K562 (cell line): ENCODE measurements around the gene ABCD4. TPM values are rescaled to one million over a fixed set of nuclear protein-coding genes. Genes with fewer than 3 reads are reported as not detected.

Experiments
- ATAC-seq: fragments of 200-7000 bp; cut with Tn5 transposase; 3 replicates; pipeline ENCODE4 v1.9.1; 2020; ENCODE audit warnings: moderate library complexity
- BruUV-seq: library from RNA; stranded (reverse); fragments of 400-500 nt; replicated peaks from 2 replicates; lab custom pipeline; 2021; lab: Mats Ljungman, UMichigan
- CTCF ChIA-PET: fragments of 300-600 bp; formaldehyde crosslinking; extraction: SDS; loops from one replicate; lab custom pipeline; 2021; ENCODE audit warnings: low intra/inter-chr PET ratio; lab: Yijun Ruan, JAX
- POLR2A ChIA-PET: fragments of 300-600, 350-650 bp; sonication (Branson Sonifier 250); formaldehyde crosslinking; extraction: SDS; loops from one replicate; lab custom pipeline; 2021; ENCODE audit warnings: antibody characterized with exemption, inconsistent platforms; lab: Yijun Ruan, JAX
- DNase-seq, 4 experiments: peaks; one replicate each; pipeline versions ENCODE4 v3.0.0 to v3.0.0-alpha.2; 2011 to 2018; ENCODE audit warnings: low spot score in 3 of 4, mixed read lengths in 3 of 4; ENCODE audit errors: extremely low read depth in 1 of 4
- FAIRE-seq: peaks from 2 replicates; lab custom pipeline; 2011; peaks lifted over from hg19 to GRCh38; lab: Jason Lieb, UNC
- H2AFZ ChIP-seq: 2 replicates; pipeline ENCODE4 v1.6.0; 2011; ENCODE audit warnings: low read depth, low read length, control low read depth, inconsistent platforms
- H3K27ac ChIP-seq: fragments of 200-600 bp; 3 replicates; pipeline ENCODE4 v1.8.0; 2011; ENCODE audit warnings: low read depth, mild to moderate bottlenecking, control low read depth, inconsistent platforms, low read length, moderate library complexity, mixed read lengths; ENCODE audit errors: extremely low read depth
- H3K27me3 ChIP-seq, 2 experiments: fragments of 300-600 bp in 1 of 2; 2 replicates in 1 of 2; 3 replicates in 1 of 2; pipeline versions ENCODE4 v1.6.0 to v1.8.0; 2011; ENCODE audit warnings: inconsistent platforms in 2 of 2, low read length in 2 of 2, mild to moderate bottlenecking in 1 of 2, mixed read lengths in 1 of 2, moderate library complexity in 1 of 2; ENCODE audit not compliant: control insufficient read depth in 2 of 2, insufficient read depth in 2 of 2
- H3K36me3 ChIP-seq: fragments of 300-600 bp; 3 replicates; pipeline ENCODE4 v1.8.0; 2011; ENCODE audit warnings: mild to moderate bottlenecking, low read length, inconsistent platforms; ENCODE audit not compliant: control insufficient read depth, insufficient read depth
- H3K4me1 ChIP-seq, 2 experiments: fragments of 200-600 bp in 1 of 2; replicated peaks in 1 of 2; 2 replicates in 1 of 2; 3 replicates in 1 of 2; pipeline versions ENCODE4 v1.5.1 to v1.8.0; 2011; ENCODE audit warnings: inconsistent platforms in 2 of 2, low read length in 2 of 2, mild to moderate bottlenecking in 1 of 2, mixed read lengths in 1 of 2, moderate library complexity in 1 of 2; ENCODE audit not compliant: control insufficient read depth in 2 of 2, insufficient read depth in 2 of 2
- H3K4me2 ChIP-seq: 2 replicates; pipeline ENCODE4 v1.6.1; 2011; ENCODE audit warnings: low read length, control low read depth, inconsistent platforms, mixed read lengths; ENCODE audit not compliant: insufficient read depth
- H3K4me3 ChIP-seq: fragments of 200-600 bp; sonication (generic), shearing (Covaris generic); 2 replicates; pipeline ENCODE4 v1.5.1; 2016; ENCODE audit warnings: control low read depth, inconsistent platforms
- H3K79me2 ChIP-seq: fragments of 200-600 bp; 3 replicates; pipeline ENCODE4 v1.8.0; 2011; ENCODE audit warnings: low read length, inconsistent platforms; ENCODE audit not compliant: control insufficient read depth, insufficient read depth
- H3K9ac ChIP-seq, 2 experiments: 2 replicates each; pipeline versions ENCODE4 v1.6.0 to v1.6.1; 2011; ENCODE audit warnings: low read depth in 2 of 2, low read length in 2 of 2, control low read depth in 1 of 2, inconsistent platforms in 1 of 2, mild to moderate bottlenecking in 1 of 2, mixed read lengths in 1 of 2; ENCODE audit not compliant: insufficient read depth in 1 of 2
- H3K9me1 ChIP-seq: one replicate; pipeline ENCODE4 v1.6.0; 2011; ENCODE audit warnings: inconsistent platforms, mild to moderate bottlenecking, low read length, moderate library complexity; ENCODE audit not compliant: control insufficient read depth, insufficient read depth
- H3K9me3 ChIP-seq: replicated peaks from 2 replicates; pipeline ENCODE4 v1.5.1; 2011; ENCODE audit warnings: low read depth, low read length, inconsistent platforms; ENCODE audit not compliant: control insufficient read depth, insufficient read depth
- H4K20me1 ChIP-seq: replicated peaks from 2 replicates; pipeline ENCODE4 v1.6.1; 2011; ENCODE audit warnings: low read length, inconsistent platforms, mixed read lengths; ENCODE audit not compliant: control insufficient read depth, insufficient read depth
- CBFA2T2 ChIP-seq: fragments of 450-650 bp; conservative IDR thresholded peaks from 2 replicates; pipeline ENCODE4 v1.6.1; 2017; ENCODE audit warnings: mild to moderate bottlenecking
- DPF2 ChIP-seq: fragments of 450-650 bp; IDR thresholded peaks from 2 replicates; pipeline ENCODE4 v1.6.1; 2016
- MCM2 ChIP-seq: fragments of 450-650 bp; IDR thresholded peaks from 2 replicates; pipeline ENCODE4 v1.6.1; 2017; ENCODE audit warnings: low read depth, mild to moderate bottlenecking
- NFRKB ChIP-seq: fragments of 450-650 bp; IDR thresholded peaks from 2 replicates; pipeline ENCODE4 v1.6.1; 2016; ENCODE audit warnings: low read depth
- RB1 ChIP-seq: fragments of 450-650 bp; IDR thresholded peaks from 2 replicates; pipeline ENCODE4 v1.6.1; 2017; ENCODE audit warnings: low read depth, mild to moderate bottlenecking
- RBM39 ChIP-seq: fragments of 200-400 bp; formaldehyde crosslinking; optimal IDR thresholded peaks from 2 replicates; pipeline ENCODE3; 2018; ENCODE audit warnings: low read depth, low read length
- ZNF436 ChIP-seq: fragments of 250-450, 450-650 bp; sonication (Bioruptor Pico); formaldehyde crosslinking; IDR thresholded peaks from 2 replicates; pipeline ENCODE4 v1.7.0; 2020; ENCODE audit warnings: mild to moderate bottlenecking
- WGBS: fragments of 100-300 bp; shearing (Covaris generic); methylation state at CpG from one replicate; pipeline ENCODE4 v1.1.6; 2016; ENCODE audit warnings: low coverage, mixed read lengths; ENCODE audit not compliant: insufficient coverage; ENCODE audit errors: missing lambda C conversion rate; 5-methylcytosine and 5-hydroxymethylcytosine counted together
- in situ Hi-C: fragments of 300-500 bp; cut with MboI; formaldehyde crosslinking; loops from 4 replicates; pipeline ENCODE4 v1.15.0; 2018; ENCODE audit warnings: inconsistent platforms, mixed read lengths
- intact Hi-C: fragments of 100-400 bp; cut with micrococcal nuclease; formaldehyde crosslinking; loops from 2 replicates; pipeline ENCODE4 v1.14.2; 2022
- polyA plus RNA-seq, 8 experiments: library from polyadenylated mRNA; depleted of rRNA in 4 of 8; stranded (reverse) in 5 of 8; unstranded in 3 of 8; fragments of >200 nt; fragmentation: Nextera tagmentation in 2 of 8; fragmentation: Illumina TruSeq in 1 of 8; extraction: Ambion mirVana in 2 of 8; extraction: Trizol in 1 of 8; gene quantifications; 2 replicates each; pipeline versions ENCODE4 v1.2.1 to v1.2.3, GENCODE V29; 2011 to 2014; ENCODE audit warnings: inconsistent platforms in 1 of 8, missing spikeins in 1 of 8
- total RNA-seq, 7 experiments: library from RNA; depleted of rRNA in 6 of 7; stranded (reverse); fragments of >200 nt in 6 of 7; fragmentation: Illumina TruSeq in 2 of 7; extraction: Trizol in 2 of 7; gene quantifications; 2 replicates each; pipeline versions ENCODE4 v1.2.1 to v1.2.3, GENCODE V29; 2011 to 2021; ENCODE audit warnings: low replicate concordance in 1 of 7
- TF ChIP-seq, protein P1 (sequence below): fragments of 200-800 bp; sonication (Bioruptor generic); IDR thresholded peaks from 2 replicates; pipeline ENCODE4 v1.6.1; 2017; ENCODE audit warnings: missing genetic modification characterization, missing compliant biosample characterization
- TF ChIP-seq, protein P2 (sequence below): fragments of 250-450 bp; sonication (Bioruptor Pico); IDR thresholded peaks from 2 replicates; pipeline ENCODE4 v1.4.0; 2020; ENCODE audit warnings: mild to moderate bottlenecking, moderate library complexity
- TF ChIP-seq, protein P3 (sequence below): sonication (generic); formaldehyde crosslinking; IDR thresholded peaks from 2 replicates; pipeline ENCODE4 v1.8.0; 2023; ENCODE audit warnings: missing genetic modification reagents, mild to moderate bottlenecking, borderline replicate concordance

Gene ABCD4
- total and polyA plus RNA-seq, 9 of the 15 experiments (the other 6 are each of a cell fraction or from before 2014, with no cell fraction given): 3.5 to 17.2 (median 12.4) TPM

DNA sequence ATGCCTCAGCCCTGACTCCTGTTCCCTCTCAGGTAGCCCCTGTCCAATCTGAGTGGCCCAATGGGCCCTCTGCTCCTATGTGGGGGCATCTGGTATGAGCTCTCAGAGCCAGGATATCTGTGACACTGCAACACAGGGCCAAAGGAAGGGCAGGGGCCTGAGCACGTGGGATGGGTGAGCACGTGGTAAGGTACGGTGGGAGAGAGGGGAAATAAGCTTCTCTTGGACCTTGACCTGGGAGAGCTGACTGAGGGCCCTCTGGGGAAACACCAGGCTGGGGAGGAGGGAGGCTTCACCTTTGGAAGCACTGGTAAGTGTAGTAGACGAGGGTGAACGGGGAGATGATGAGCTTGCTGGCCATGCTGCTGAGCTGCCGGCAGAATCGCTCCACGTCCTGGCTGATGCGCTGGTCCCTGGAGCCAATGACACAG, 6.7 kb downstream of the ABCD4 start (continued):
- TF ChIP-seq, protein P1, sequence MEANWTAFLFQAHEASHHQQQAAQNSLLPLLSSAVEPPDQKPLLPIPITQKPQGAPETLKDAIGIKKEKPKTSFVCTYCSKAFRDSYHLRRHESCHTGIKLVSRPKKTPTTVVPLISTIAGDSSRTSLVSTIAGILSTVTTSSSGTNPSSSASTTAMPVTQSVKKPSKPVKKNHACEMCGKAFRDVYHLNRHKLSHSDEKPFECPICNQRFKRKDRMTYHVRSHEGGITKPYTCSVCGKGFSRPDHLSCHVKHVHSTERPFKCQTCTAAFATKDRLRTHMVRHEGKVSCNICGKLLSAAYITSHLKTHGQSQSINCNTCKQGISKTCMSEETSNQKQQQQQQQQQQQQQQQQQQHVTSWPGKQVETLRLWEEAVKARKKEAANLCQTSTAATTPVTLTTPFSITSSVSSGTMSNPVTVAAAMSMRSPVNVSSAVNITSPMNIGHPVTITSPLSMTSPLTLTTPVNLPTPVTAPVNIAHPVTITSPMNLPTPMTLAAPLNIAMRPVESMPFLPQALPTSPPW (CRISPR knock-in tag): no peak
- TF ChIP-seq RB1 (no peak), MCM2 (no peak)

DNA sequence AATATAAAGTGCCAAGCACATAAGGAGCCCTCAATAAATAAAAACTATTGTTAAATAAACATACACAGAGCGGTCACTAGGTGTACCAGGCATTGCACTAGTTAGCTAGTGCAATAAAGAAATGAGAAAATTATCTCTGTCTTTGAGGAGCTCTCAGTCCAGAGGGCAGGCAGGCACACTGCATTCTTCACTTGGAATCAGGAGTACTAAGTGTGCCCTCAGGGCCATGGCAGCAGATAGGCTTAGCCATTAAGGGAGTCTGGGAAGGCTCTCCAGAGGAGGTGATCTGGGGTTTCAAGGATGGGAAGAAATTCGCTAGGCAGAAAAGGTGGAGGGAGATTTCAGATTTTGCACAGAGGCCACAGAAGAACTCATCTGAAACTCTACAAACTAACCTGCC, 9.1 kb downstream of the ABCD4 start:
- no peaks in the 10 kb centered on the region for H3K27me3 ChIP-seq
- H4K20me1 ChIP-seq: peaks cover 5% of the 10 kb centered on the region; the same call in 1 of the 2 replicates
- ChIA-PET CTCF (no interaction called here), POLR2A (interaction anchor here (0.7 to 1.2 kb wide), 3 partner anchors 15 to 121 kb away, joined by 3 to 4 read pairs (median 3); no protein-coding TSS in a partner anchor)
- H3K9me1 ChIP-seq: no peaks in the 10 kb centered on the region
- no peak overlapping the region for H3K4me3 ChIP-seq
- no peak overlapping the region for H3K9ac ChIP-seq
- DNase-seq (no peak), FAIRE-seq (no peak), ATAC-seq (no peak)
- no peak overlapping the region for H2AFZ ChIP-seq
- 86% methylated on average over 2 of the region's 2 CpGs for WGBS
- peaks cover 0 to 9% of the 10 kb centered on the region in 2 experiments; a peak in 3 of 5 replicates for H3K4me1 ChIP-seq
- BruUV-seq: no TSS peak
- H3K4me2 ChIP-seq: no peak overlapping the region
- no peak overlapping the region for H3K27ac ChIP-seq
- in situ Hi-C loops: no loop called here
- H3K36me3 ChIP-seq: peaks cover 39% of the 10 kb centered on the region; the same call in 2 of the 3 replicates
- intact Hi-C loops: loop anchor here (5.0 kb wide), 1 partner anchor 86 kb away; no protein-coding TSS in a partner anchor
- no peaks in the 10 kb centered on the region for H3K79me2 ChIP-seq
- no peaks in the 10 kb centered on the region for H3K9me3 ChIP-seq
- no peak for TF ChIP-seq CBFA2T2
- no peak for TF ChIP-seq ZNF436 (CRISPR knock-in tag)
- TF ChIP-seq, protein P2, sequence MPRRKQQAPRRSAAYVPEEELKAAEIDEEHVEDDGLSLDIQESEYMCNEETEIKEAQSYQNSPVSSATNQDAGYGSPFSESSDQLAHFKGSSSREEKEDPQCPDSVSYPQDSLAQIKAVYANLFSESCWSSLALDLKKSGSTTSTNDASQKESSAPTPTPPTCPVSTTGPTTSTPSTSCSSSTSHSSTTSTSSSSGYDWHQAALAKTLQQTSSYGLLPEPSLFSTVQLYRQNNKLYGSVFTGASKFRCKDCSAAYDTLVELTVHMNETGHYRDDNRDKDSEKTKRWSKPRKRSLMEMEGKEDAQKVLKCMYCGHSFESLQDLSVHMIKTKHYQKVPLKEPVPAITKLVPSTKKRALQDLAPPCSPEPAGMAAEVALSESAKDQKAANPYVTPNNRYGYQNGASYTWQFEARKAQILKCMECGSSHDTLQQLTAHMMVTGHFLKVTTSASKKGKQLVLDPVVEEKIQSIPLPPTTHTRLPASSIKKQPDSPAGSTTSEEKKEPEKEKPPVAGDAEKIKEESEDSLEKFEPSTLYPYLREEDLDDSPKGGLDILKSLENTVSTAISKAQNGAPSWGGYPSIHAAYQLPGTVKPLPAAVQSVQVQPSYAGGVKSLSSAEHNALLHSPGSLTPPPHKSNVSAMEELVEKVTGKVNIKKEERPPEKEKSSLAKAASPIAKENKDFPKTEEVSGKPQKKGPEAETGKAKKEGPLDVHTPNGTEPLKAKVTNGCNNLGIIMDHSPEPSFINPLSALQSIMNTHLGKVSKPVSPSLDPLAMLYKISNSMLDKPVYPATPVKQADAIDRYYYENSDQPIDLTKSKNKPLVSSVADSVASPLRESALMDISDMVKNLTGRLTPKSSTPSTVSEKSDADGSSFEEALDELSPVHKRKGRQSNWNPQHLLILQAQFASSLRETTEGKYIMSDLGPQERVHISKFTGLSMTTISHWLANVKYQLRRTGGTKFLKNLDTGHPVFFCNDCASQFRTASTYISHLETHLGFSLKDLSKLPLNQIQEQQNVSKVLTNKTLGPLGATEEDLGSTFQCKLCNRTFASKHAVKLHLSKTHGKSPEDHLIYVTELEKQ (CRISPR knock-in tag): no peak
- TF ChIP-seq RBM39: no peak
- TF ChIP-seq DPF2: no peak
- TF ChIP-seq, protein P3, sequence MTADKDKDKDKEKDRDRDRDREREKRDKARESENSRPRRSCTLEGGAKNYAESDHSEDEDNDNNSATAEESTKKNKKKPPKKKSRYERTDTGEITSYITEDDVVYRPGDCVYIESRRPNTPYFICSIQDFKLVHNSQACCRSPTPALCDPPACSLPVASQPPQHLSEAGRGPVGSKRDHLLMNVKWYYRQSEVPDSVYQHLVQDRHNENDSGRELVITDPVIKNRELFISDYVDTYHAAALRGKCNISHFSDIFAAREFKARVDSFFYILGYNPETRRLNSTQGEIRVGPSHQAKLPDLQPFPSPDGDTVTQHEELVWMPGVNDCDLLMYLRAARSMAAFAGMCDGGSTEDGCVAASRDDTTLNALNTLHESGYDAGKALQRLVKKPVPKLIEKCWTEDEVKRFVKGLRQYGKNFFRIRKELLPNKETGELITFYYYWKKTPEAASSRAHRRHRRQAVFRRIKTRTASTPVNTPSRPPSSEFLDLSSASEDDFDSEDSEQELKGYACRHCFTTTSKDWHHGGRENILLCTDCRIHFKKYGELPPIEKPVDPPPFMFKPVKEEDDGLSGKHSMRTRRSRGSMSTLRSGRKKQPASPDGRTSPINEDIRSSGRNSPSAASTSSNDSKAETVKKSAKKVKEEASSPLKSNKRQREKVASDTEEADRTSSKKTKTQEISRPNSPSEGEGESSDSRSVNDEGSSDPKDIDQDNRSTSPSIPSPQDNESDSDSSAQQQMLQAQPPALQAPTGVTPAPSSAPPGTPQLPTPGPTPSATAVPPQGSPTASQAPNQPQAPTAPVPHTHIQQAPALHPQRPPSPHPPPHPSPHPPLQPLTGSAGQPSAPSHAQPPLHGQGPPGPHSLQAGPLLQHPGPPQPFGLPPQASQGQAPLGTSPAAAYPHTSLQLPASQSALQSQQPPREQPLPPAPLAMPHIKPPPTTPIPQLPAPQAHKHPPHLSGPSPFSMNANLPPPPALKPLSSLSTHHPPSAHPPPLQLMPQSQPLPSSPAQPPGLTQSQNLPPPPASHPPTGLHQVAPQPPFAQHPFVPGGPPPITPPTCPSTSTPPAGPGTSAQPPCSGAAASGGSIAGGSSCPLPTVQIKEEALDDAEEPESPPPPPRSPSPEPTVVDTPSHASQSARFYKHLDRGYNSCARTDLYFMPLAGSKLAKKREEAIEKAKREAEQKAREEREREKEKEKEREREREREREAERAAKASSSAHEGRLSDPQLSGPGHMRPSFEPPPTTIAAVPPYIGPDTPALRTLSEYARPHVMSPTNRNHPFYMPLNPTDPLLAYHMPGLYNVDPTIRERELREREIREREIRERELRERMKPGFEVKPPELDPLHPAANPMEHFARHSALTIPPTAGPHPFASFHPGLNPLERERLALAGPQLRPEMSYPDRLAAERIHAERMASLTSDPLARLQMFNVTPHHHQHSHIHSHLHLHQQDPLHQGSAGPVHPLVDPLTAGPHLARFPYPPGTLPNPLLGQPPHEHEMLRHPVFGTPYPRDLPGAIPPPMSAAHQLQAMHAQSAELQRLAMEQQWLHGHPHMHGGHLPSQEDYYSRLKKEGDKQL (CRISPR knock-in tag): no peak
- no peak for TF ChIP-seq NFRKB
